Skeletal muscle tissue (tissue), 4 donors: ENCODE measurements around the gene PMPCA. TPM values are rescaled to one million over a fixed set of nuclear protein-coding genes. Genes with fewer than 3 reads are reported as not detected.
A peak's percentile ranks its signal among the peaks of the same experiment; 100 is the strongest.

Source experiments
- H3K27ac ChIP-seq: one replicate; pipeline ENCODE4 v1.7.0; 2013; ENCODE audit warnings: mild to moderate bottlenecking, low read depth, low read length, inconsistent platforms
- H3K27me3 ChIP-seq, 3 donors: one replicate each; pipeline ENCODE4 v1.7.0; 2013; ENCODE audit warnings: low read length in 3 of 3; ENCODE audit not compliant: control insufficient read depth in 3 of 3, insufficient read depth in 3 of 3
- H3K36me3 ChIP-seq, 3 donors: one replicate each; pipeline ENCODE4 v1.7.0; 2013; ENCODE audit warnings: low read length in 3 of 3; ENCODE audit not compliant: control insufficient read depth in 3 of 3, insufficient read depth in 3 of 3
- H3K4me1 ChIP-seq, 3 donors: one replicate each; pipeline ENCODE4 v1.7.0; 2013; ENCODE audit warnings: low read length in 3 of 3, mild to moderate bottlenecking in 3 of 3; ENCODE audit not compliant: control insufficient read depth in 3 of 3, insufficient read depth in 3 of 3
- H3K4me3 ChIP-seq, 3 donors: one replicate each; pipeline ENCODE4 v1.7.0; 2013; ENCODE audit warnings: low read length in 3 of 3
- H3K9ac ChIP-seq, 3 donors: one replicate each; pipeline ENCODE4 v1.7.0; 2013; ENCODE audit warnings: low read length in 3 of 3, mild to moderate bottlenecking in 3 of 3, moderate library complexity in 2 of 3, low read depth in 1 of 3
- H3K9me3 ChIP-seq, 3 donors: one replicate each; pipeline ENCODE4 v1.7.0; 2013; ENCODE audit warnings: low read length in 3 of 3; ENCODE audit not compliant: control insufficient read depth in 3 of 3
- total RNA-seq: library from RNA; depleted of rRNA; stranded (reverse); fragments of >200 nt; gene quantifications from one replicate; pipeline ENCODE4 v1.2.3, GENCODE V29; 2014
- donor health status: Osteomylitis.

PMPCA gene
- total RNA-seq = 30.3 TPM

GRCh38 chr9:136410500-136411287 lies at the start of gene PMPCA, which contains the start of gene ENTR1:
TSS of gene PMPCA (plus strand) at chr9:136410658. CDS start at chr9:136410669, 11 bp downstream.
TSS of gene ENTR1 (minus strand) at chr9:136410614. CDS start at chr9:136410397, 217 bp downstream.
- peak within 1 kb of the TSS; percentile 85 to 95 (median 94) for H3K9ac ChIP-seq
- H3K27me3 ChIP-seq = no peaks in the 10 kb centered on the region
- H3K4me3 ChIP-seq = peak within 1 kb of the TSS; percentile 82 to 91 (median 89)
- H3K27ac ChIP-seq = peak within 1 kb of the TSS; percentile 77
- H3K36me3 ChIP-seq = peaks cover 41 to 51% (median 42%) of the 10 kb centered on the region in 3 donors
- H3K4me1 ChIP-seq = peaks cover 18 to 32% (median 19%) of the 10 kb centered on the region in 3 donors
- H3K9me3 ChIP-seq = no peaks in the 10 kb centered on the region

GRCh38 chr9:136361047-136361753 lies 49.3 kb upstream of the PMPCA start:
- H3K4me3 ChIP-seq = no peak overlapping the region
- H3K9ac ChIP-seq = no peak overlapping the region
- H3K36me3 ChIP-seq = peaks cover 0 to 2% (median 2%) of the 10 kb centered on the region in 3 donors
- no peaks in the 10 kb centered on the region for H3K27me3 ChIP-seq
- no peak overlapping the region for H3K27ac ChIP-seq
- peaks cover 5 to 20% (median 8%) of the 10 kb centered on the region in 3 donors for H3K4me1 ChIP-seq
- no peaks in the 10 kb centered on the region for H3K9me3 ChIP-seq

GRCh38 chr9:136361754-136362449 lies 48.6 kb upstream of the PMPCA start:
- Histone ChIP-seq H3K27me3 (no peaks in the 10 kb centered on the region), H3K9me3 (no peaks in the 10 kb centered on the region), H3K4me3 (no peak overlapping the region), H3K27ac (no peak overlapping the region), H3K9ac (no peak overlapping the region), H3K36me3 (peaks cover 0 to 2% (median 2%) of the 10 kb centered on the region in 3 donors), H3K4me1 (peaks cover 5 to 20% (median 8%) of the 10 kb centered on the region in 3 donors)

GRCh38 chr9:136362450-136362784 lies 48.0 kb upstream of the PMPCA start:
- Histone ChIP-seq H3K4me3 (no peak overlapping the region), H3K4me1 (peaks cover 5 to 20% (median 8%) of the 10 kb centered on the region in 3 donors), H3K9ac (peak overlapping the region in 1 of 3 donors; percentile 40), H3K9me3 (no peaks in the 10 kb centered on the region), H3K27ac (peak overlapping the region; percentile 23), H3K36me3 (peaks cover 0 to 2% (median 2%) of the 10 kb centered on the region in 3 donors), H3K27me3 (peaks cover 0 to 3% (median 1%) of the 10 kb centered on the region in 3 donors)

- Histone ChIP-seq H3K27me3 (peaks cover 0 to 11% (median 4%) of the 10 kb centered on the region in 3 donors), H3K27ac (peak within 1 kb of the TSS; percentile 40), H3K9ac (peak within 1 kb of the TSS; percentile 57 to 87 (median 64)), H3K9me3 (no peaks in the 10 kb centered on the region), H3K4me1 (peaks cover 5 to 20% (median 8%) of the 10 kb centered on the region in 3 donors), H3K4me3 (peak within 1 kb of the TSS; percentile 56 to 86 (median 74)), H3K36me3 (peaks cover 0 to 2% (median 2%) of the 10 kb centered on the region in 3 donors)
Observed at GRCh38 chr9:136363106-136363948, 47.1 kb upstream of the PMPCA start, which contains the start of gene DNLZ. TSS of gene DNLZ (minus strand) at chr9:136363744. CDS start at chr9:136363714, 30 bp downstream.

GRCh38 chr9:136363949-136364748 lies 46.3 kb upstream of the PMPCA start:
- no peaks in the 10 kb centered on the region for H3K9me3 ChIP-seq
- H3K9ac ChIP-seq = no peak overlapping the region
- H3K4me3 ChIP-seq = peak overlapping the region in 2 of 3 donors; percentile 48 to 86
- peaks cover 5 to 20% (median 8%) of the 10 kb centered on the region in 3 donors for H3K4me1 ChIP-seq
- H3K27ac ChIP-seq = no peak overlapping the region
- peaks cover 0 to 14% (median 6%) of the 10 kb centered on the region in 3 donors for H3K27me3 ChIP-seq
- H3K36me3 ChIP-seq = no peaks in the 10 kb centered on the region

GRCh38 chr9:136364942-136365774 lies 45.3 kb upstream of the PMPCA start:
- Histone ChIP-seq H3K9ac (no peak overlapping the region), H3K4me3 (no peak overlapping the region), H3K27ac (no peak overlapping the region), H3K4me1 (peaks cover 5 to 20% (median 8%) of the 10 kb centered on the region in 3 donors), H3K9me3 (no peaks in the 10 kb centered on the region), H3K27me3 (peaks cover 0 to 15% (median 6%) of the 10 kb centered on the region in 3 donors), H3K36me3 (no peaks in the 10 kb centered on the region)

- Histone ChIP-seq H3K4me3 (no peak overlapping the region), H3K36me3 (no peaks in the 10 kb centered on the region), H3K9ac (no peak overlapping the region), H3K9me3 (no peaks in the 10 kb centered on the region), H3K27ac (no peak overlapping the region), H3K27me3 (peaks cover 0 to 17% (median 6%) of the 10 kb centered on the region in 3 donors), H3K4me1 (peaks cover 5 to 20% (median 8%) of the 10 kb centered on the region in 3 donors)
Observed at GRCh38 chr9:136365775-136366222, 44.7 kb upstream of the PMPCA start.
